Hepatocyte (in vitro differentiated cells): ENCODE data around the gene CTAG2. TPM values are rescaled to one million over a fixed set of nuclear protein-coding genes. Genes with fewer than 3 reads are reported as not detected.
"Not testable (repeated sequence)": the region's sequence is repeated elsewhere in the genome, so short reads cannot be mapped to it uniquely, and the experiment has no call there.

Experiments
- DNase-seq: peaks from one replicate; pipeline ENCODE4 v3.0.0-alpha.2; 2016; ENCODE audit warnings: low spot score
- H2AFZ ChIP-seq: fragments of 200-600 bp; sonication (generic); 2 replicates; pipeline ENCODE4 v1.6.0; 2016; ENCODE audit warnings: antibody characterized with exemption, mild to moderate bottlenecking
- H3K27ac ChIP-seq: fragments of 200-600 bp; sonication (generic); 2 replicates; pipeline ENCODE4 v1.5.1; 2016; ENCODE audit warnings: mild to moderate bottlenecking
- H3K27me3 ChIP-seq: fragments of 200-600 bp; sonication (generic); 2 replicates; pipeline ENCODE4 v1.6.1; 2016
- H3K36me3 ChIP-seq: fragments of 200-600 bp; sonication (generic); replicated peaks from 2 replicates; pipeline ENCODE4 v1.5.1; 2016; ENCODE audit warnings: low read depth; ENCODE audit not compliant: insufficient read depth
- H3K4me1 ChIP-seq: fragments of 200-600 bp; sonication (generic); 2 replicates; pipeline ENCODE4 v1.5.1; 2016; ENCODE audit warnings: mild to moderate bottlenecking, moderate library complexity; ENCODE audit not compliant: insufficient read depth
- H3K4me2 ChIP-seq: fragments of 200-600 bp; sonication (generic); 2 replicates; pipeline ENCODE4 v1.6.0; 2016
- H3K4me3 ChIP-seq: fragments of 200-600 bp; sonication (generic); 2 replicates; pipeline ENCODE4 v1.5.1; 2016; ENCODE audit warnings: mild to moderate bottlenecking
- H3K79me2 ChIP-seq: fragments of 200-600 bp; sonication (generic); 2 replicates; pipeline ENCODE4 v1.6.0; 2017; ENCODE audit warnings: mild to moderate bottlenecking
- H3K9me2 ChIP-seq: fragments of 200-600 bp; sonication (generic); replicated peaks from 2 replicates; pipeline ENCODE4 v1.6.0; 2017; ENCODE audit warnings: mild to moderate bottlenecking; ENCODE audit not compliant: insufficient read depth
- H3K9me3 ChIP-seq: fragments of 200-600 bp; sonication (generic); 2 replicates; pipeline ENCODE4 v1.5.1; 2016; ENCODE audit warnings: low read depth, mild to moderate bottlenecking
- H4K20me1 ChIP-seq: fragments of 200-600 bp; sonication (generic); 2 replicates; pipeline ENCODE4 v1.6.0; 2016; ENCODE audit warnings: mild to moderate bottlenecking; ENCODE audit not compliant: insufficient read depth, poor library complexity, severe bottlenecking
- CTCF ChIP-seq: fragments of 200-600 bp; sonication (generic); IDR thresholded peaks from 2 replicates; pipeline ENCODE4 v1.5.1; 2016; ENCODE audit warnings: antibody characterized with exemption, mild to moderate bottlenecking; ENCODE audit not compliant: poor library complexity
- EZH2 ChIP-seq: fragments of 200-600 bp; sonication (generic); IDR thresholded peaks from 2 replicates; pipeline ENCODE4 v1.6.1; 2016; ENCODE audit warnings: antibody characterized with exemption, mild to moderate bottlenecking, borderline replicate concordance
- EZH2phosphoT487 ChIP-seq: fragments of 200-600 bp; sonication (generic); IDR thresholded peaks from one replicate; pipeline ENCODE4 v1.6.1; 2018; ENCODE audit warnings: antibody characterized with exemption, mild to moderate bottlenecking, low read depth, moderate library complexity; ENCODE audit not compliant: unreplicated experiment, severe bottlenecking
- WGBS: methylation state at CpG from one replicate; pipeline ENCODE4 v1.1.6; 2016; ENCODE audit warnings: low lambda C conversion rate; ENCODE audit errors: missing lambda C conversion rate; 5-methylcytosine and 5-hydroxymethylcytosine counted together
- polyA plus RNA-seq: library from polyadenylated mRNA; unstranded; fragments of >200 nt; fragmentation: Nextera tagmentation; extraction: Ambion mirVana; gene quantifications from 2 replicates; pipeline ENCODE4 v1.2.1, GENCODE V29; 2016
- total RNA-seq: library from RNA; depleted of rRNA; stranded (reverse); fragments of >200 nt; gene quantifications from 2 replicates; pipeline ENCODE4 v1.2.3, GENCODE V29; 2014

CTAG2 gene
- total RNA-seq (not detected in 2 replicates), polyA plus RNA-seq (not detected in 2 replicates)

GRCh38 chrX:154653413-154653812 is at the start of gene CTAG2:
Gene CTAG2 (minus strand): TSS chrX:154653579. CDS start chrX:154653515, 64 bp downstream.
- not testable (repeated sequence) for H3K36me3 ChIP-seq, H2AFZ ChIP-seq, H4K20me1 ChIP-seq, H3K4me3 ChIP-seq, H3K4me1 ChIP-seq, H3K27me3 ChIP-seq, H3K9me3 ChIP-seq, H3K27ac ChIP-seq, H3K79me2 ChIP-seq, H3K9me2 ChIP-seq, H3K4me2 ChIP-seq, DNase-seq
- WGBS = 80% methylated on average over 1 of the region's 27 CpGs

- no peak for TF ChIP-seq EZH2phosphoT487
- TF ChIP-seq CTCF = no peak
- no peak for TF ChIP-seq EZH2
- Histone ChIP-seq H3K9me3 (no peaks in the 10 kb centered on the region), H3K4me2 (no peak overlapping the region), H3K27ac (no peak overlapping the region), H3K27me3 (no peaks in the 10 kb centered on the region), H3K36me3 (no peaks in the 10 kb centered on the region), H3K4me3 (no peak overlapping the region), H3K9me2 (no peaks in the 10 kb centered on the region), H3K4me1 (no peaks in the 10 kb centered on the region), H4K20me1 (no peaks in the 10 kb centered on the region), H2AFZ (no peak overlapping the region), H3K79me2 (no peaks in the 10 kb centered on the region)
- WGBS = 65% methylated on average over 6 of the region's 6 CpGs
- no peak for DNase-seq
These were observed 45.4 kb upstream of the CTAG2 start for GRCh38 chrX:154698630-154699248.

GRCh38 chrX:154696676-154697045 is 43.3 kb upstream of the CTAG2 start:
- TF ChIP-seq EZH2 (no peak), EZH2phosphoT487 (no peak), CTCF (no peak)
- Histone ChIP-seq H3K4me3 (no peak overlapping the region), H3K27me3 (no peaks in the 10 kb centered on the region), H3K36me3 (no peaks in the 10 kb centered on the region), H2AFZ (no peak overlapping the region), H3K9me2 (no peaks in the 10 kb centered on the region), H3K9me3 (no peaks in the 10 kb centered on the region), H4K20me1 (no peaks in the 10 kb centered on the region), H3K4me2 (no peak overlapping the region), H3K27ac (no peak overlapping the region), H3K79me2 (no peaks in the 10 kb centered on the region), H3K4me1 (no peaks in the 10 kb centered on the region)
- WGBS = 75% methylated on average over 1 of the region's 1 CpG
- DNase-seq = no peak

GRCh38 chrX:154695911-154696675 is 42.7 kb upstream of the CTAG2 start:
- no peaks in the 10 kb centered on the region for H3K9me3 ChIP-seq
- no peak overlapping the region for H3K4me2 ChIP-seq
- H3K4me3 ChIP-seq = no peak overlapping the region
- no peaks in the 10 kb centered on the region for H3K27me3 ChIP-seq
- H3K9me2 ChIP-seq = no peaks in the 10 kb centered on the region
- no peaks in the 10 kb centered on the region for H3K79me2 ChIP-seq
- H2AFZ ChIP-seq = no peak overlapping the region
- no peak for TF ChIP-seq EZH2phosphoT487
- H4K20me1 ChIP-seq = no peaks in the 10 kb centered on the region
- DNase-seq = no peak
- no peaks in the 10 kb centered on the region for H3K36me3 ChIP-seq
- H3K27ac ChIP-seq = no peak overlapping the region
- 85% methylated on average over 8 of the region's 8 CpGs for WGBS
- H3K4me1 ChIP-seq = no peaks in the 10 kb centered on the region
